Measurements from ENCODE around the gene GOLGA7B. TPM values are rescaled to one million over a fixed set of nuclear protein-coding genes. Genes with fewer than 3 reads are reported as not detected.

Gene GOLGA7B
- polyA plus RNA-seq, 4 donors: 0.28 to 1.1 (median 0.62) TPM

DNA sequence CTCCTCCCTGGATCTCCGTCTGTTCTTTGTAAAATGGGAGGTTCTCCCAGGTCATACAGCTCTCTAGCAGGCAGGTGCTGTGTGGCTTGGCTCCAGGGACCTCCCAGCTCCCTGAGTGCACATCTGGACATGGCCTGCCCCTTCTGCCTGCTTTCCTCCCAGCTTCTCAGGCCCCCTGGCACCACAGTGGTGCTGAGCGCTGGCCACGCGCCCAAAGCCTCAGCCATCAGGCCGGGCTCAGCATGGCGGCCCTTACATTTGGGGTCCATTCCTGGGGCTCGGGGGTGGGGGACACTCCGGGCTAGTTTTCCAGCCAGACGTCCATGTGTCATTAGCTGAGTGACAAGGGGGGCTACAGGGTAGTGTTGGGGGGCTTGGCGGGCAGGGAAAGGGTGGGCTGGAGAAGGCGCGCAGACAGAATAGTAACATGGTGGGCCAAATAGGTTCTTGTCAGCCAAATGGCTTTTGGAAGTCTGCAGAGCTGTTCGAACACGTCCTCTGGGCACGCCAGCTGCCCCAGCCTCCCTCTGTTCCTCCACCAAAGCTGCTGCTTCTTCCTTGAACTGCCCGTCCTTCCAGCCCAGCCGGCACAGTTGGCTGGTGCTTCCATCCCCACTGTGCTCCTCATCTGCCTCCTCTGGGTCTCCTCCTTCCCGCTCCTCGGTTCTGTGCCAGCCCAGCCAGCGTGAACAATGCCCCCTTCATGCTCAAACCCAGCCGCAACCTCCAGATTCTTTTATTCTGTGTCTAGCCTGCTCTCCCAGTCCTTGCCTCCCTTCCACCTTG is 65.9 kb downstream of the GOLGA7B start:
- DNase-seq (ENCODE audit: low read depth in 4 of 4, low spot score in 3 of 4): no peak

DNA sequence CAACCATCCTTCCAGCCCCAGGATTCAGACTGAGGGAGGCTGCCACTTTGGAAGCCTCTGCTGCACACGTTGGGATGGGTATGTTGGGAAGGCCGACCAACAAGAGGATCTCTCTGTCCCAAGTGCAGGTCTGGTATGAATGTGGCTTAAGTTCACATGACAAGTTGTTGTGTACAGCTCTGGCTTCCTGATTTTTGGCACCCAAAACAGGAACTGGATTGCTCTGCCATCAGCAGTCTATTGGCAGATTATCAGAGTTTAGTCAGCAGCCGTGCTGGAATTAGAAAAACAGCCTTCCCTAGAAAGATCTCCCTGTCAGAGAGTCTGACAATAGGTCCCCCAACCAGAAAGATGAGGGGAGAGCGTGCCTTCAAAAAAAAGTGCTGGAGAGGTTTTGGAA is 66.9 kb downstream of the GOLGA7B start:
- no peak for DNase-seq (ENCODE audit: low read depth in 4 of 4, low spot score in 3 of 4)

DNA sequence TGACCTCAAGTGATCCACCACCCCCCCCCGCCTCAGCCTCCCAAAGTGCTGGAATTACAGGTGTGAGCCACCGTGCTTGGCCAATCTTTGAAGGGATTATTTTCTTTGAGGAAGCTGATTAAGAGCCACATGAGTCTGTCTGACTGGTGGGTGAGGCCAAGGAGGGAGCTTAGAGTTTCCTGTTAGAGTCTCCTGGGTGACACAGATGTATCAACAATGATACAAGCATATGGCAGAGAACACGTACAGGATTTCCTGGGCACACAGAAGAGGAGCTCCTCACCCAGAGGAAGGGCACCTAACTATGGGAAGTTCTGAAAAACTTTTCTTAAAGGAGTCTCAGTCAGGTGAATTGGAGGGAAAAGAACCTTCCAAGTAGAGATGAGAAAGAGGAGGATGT is 69.4 kb downstream of the GOLGA7B start:
- no peak for DNase-seq (ENCODE audit: low read depth in 4 of 4, low spot score in 3 of 4)

- no peak for DNase-seq (ENCODE audit: low read depth in 4 of 4, low spot score in 3 of 4)
These were observed 71.2 kb downstream of the GOLGA7B start for GRCh38 chr10:97920865-97921264.

Other genes starting within 250 kb of the GOLGA7B start
- gene MORN4, start 216.3 kb upstream of the GOLGA7B start, polyA plus RNA-seq (ENCODE audit: insufficient read length in 4 of 4): 10 to 100 TPM; 18.7 to 25.0 (median 23.1) TPM
- gene PI4K2A, start 209.2 kb upstream of the GOLGA7B start, polyA plus RNA-seq (ENCODE audit: insufficient read length in 4 of 4): 10 to 100 TPM; 19.8 to 22.1 (median 21.2) TPM
- 1 to 10 TPM; 4.5 to 6.6 (median 4.6) TPM for gene AVPI1, start 162.6 kb upstream of the GOLGA7B start, polyA plus RNA-seq (ENCODE audit: insufficient read length in 4 of 4)
- gene MARVELD1, start 136.1 kb upstream of the GOLGA7B start, polyA plus RNA-seq (ENCODE audit: insufficient read length in 4 of 4): 10 to 100 TPM; 48.2 to 55.3 (median 51.1) TPM
- gene ZFYVE27, start 112.7 kb upstream of the GOLGA7B start, polyA plus RNA-seq (ENCODE audit: insufficient read length in 4 of 4): 10 to 100 TPM; 24.0 to 25.8 (median 24.9) TPM
- under 1 TPM in 3 of 4 donors, not detected in 1; 0.11 to 0.45 (median 0.14) TPM for gene SFRP5, start 77.8 kb upstream of the GOLGA7B start, polyA plus RNA-seq (ENCODE audit: insufficient read length in 4 of 4)
- gene CRTAC1, start 180.8 kb downstream of the GOLGA7B start, polyA plus RNA-seq (ENCODE audit: insufficient read length in 4 of 4): 10 to 100 TPM; 19.1 to 50.5 (median 34.2) TPM

Data from right renal pelvis (tissue), 4 donors.